ENCODE results near the gene GNPAT.

Gene GNPAT

GRCh38 chr1:231272173-231272572 is 31.2 kb downstream of the GNPAT start:
- no peak for TF ChIP-seq CTCF (IDR thresholded peaks at IDR 0.05)
- H3K27ac ChIP-seq, result no peak overlapping the region
- no peak overlapping the region for H3K4me3 ChIP-seq
- no peak for DNase-seq (ENCODE audit: low spot score)

GRCh38 chr1:231272880-231273279 is 31.9 kb downstream of the GNPAT start:
- DNase-seq (ENCODE audit: low spot score), result no peak
- Histone ChIP-seq H3K27ac (no peak overlapping the region), H3K4me3 (no peak overlapping the region)
- no peak for TF ChIP-seq CTCF (IDR thresholded peaks at IDR 0.05)

GRCh38 chr1:231274119-231274825 is 33.3 kb downstream of the GNPAT start:
- Histone ChIP-seq H3K4me3 (no peak overlapping the region), H3K27ac (no peak overlapping the region)
- no peak for TF ChIP-seq CTCF (IDR thresholded peaks at IDR 0.05)
- DNase-seq (ENCODE audit: low spot score), result no peak

GRCh38 chr1:231278100-231278790 is 37.2 kb downstream of the GNPAT start:
- Histone ChIP-seq H3K4me3 (no peak overlapping the region), H3K27ac (no peak overlapping the region)
- TF ChIP-seq CTCF (IDR thresholded peaks at IDR 0.05), result no peak
- DNase-seq (ENCODE audit: low spot score), result no peak

- Histone ChIP-seq H3K4me3 (no peak overlapping the region), H3K27ac (no peak overlapping the region)
- TF ChIP-seq CTCF (IDR thresholded peaks at IDR 0.05), result no peak
- no peak for DNase-seq (ENCODE audit: low spot score)
Measured at GRCh38 chr1:231279081-231279480, 38.1 kb downstream of the GNPAT start.

- no peak overlapping the region for H3K27ac ChIP-seq
- DNase-seq (ENCODE audit: low spot score), result no peak
Measured at GRCh38 chr1:231279683-231280082, 38.7 kb downstream of the GNPAT start.

More at GRCh38 chr1:231279683-231280082, 38.7 kb downstream of the GNPAT start:
- no peak overlapping the region for H3K4me3 ChIP-seq
- TF ChIP-seq CTCF (IDR thresholded peaks at IDR 0.05), result no peak
